NCI-H2081 treated with DMSO at 0.1 percent for 48 hours (cell line): ENCODE data around the gene PHLPP2.

ENCODE experiments used
- DNase-seq: peaks from one replicate; lab custom pipeline; 2025; lab: John Stamatoyannopoulos, UW

PHLPP2 gene

GRCh38 chr16:71670537-71670936 is 54.0 kb downstream of the PHLPP2 start:
- no peak for DNase-seq

- no peak for DNase-seq
Measured at GRCh38 chr16:71669926-71670536, 54.5 kb downstream of the PHLPP2 start.

GRCh38 chr16:71666928-71667707 is 57.4 kb downstream of the PHLPP2 start:
- DNase-seq, result no peak

GRCh38 chr16:71666264-71666663 is 58.2 kb downstream of the PHLPP2 start:
- DNase-seq, result no peak

GRCh38 chr16:71659471-71659870 is 65.0 kb downstream of the PHLPP2 start:
- no peak for DNase-seq

- no peak for DNase-seq
Measured at GRCh38 chr16:71658771-71659170, 65.7 kb downstream of the PHLPP2 start.

- DNase-seq, result no peak
Measured at GRCh38 chr16:71649704-71650103, 74.8 kb downstream of the PHLPP2 start.

GRCh38 chr16:71648921-71649320 is 75.6 kb downstream of the PHLPP2 start:
- no peak for DNase-seq

GRCh38 chr16:71648162-71648561 is 76.3 kb downstream of the PHLPP2 start:
- no peak for DNase-seq

- no peak for DNase-seq
Measured at GRCh38 chr16:71647391-71647790, 77.1 kb downstream of the PHLPP2 start.

GRCh38 chr16:71645450-71645849 is 79.1 kb downstream of the PHLPP2 start:
- DNase-seq, result no peak

- no peak for DNase-seq
Measured at GRCh38 chr16:71637398-71637797, 87.1 kb downstream of the PHLPP2 start.

GRCh38 chr16:71635632-71636031 is 88.9 kb downstream of the PHLPP2 start:
- DNase-seq, result no peak

- peak; percentile 27 for DNase-seq
Measured at GRCh38 chr16:71631776-71632175, 92.7 kb downstream of the PHLPP2 start.

GRCh38 chr16:71630808-71631207 is 93.7 kb downstream of the PHLPP2 start:
- no peak for DNase-seq

- DNase-seq, result no peak
Measured at GRCh38 chr16:71629278-71630016, 95.1 kb downstream of the PHLPP2 start.

- no peak for DNase-seq
Measured at GRCh38 chr16:71628810-71629209, 95.7 kb downstream of the PHLPP2 start.

GRCh38 chr16:71627731-71628181 is 96.7 kb downstream of the PHLPP2 start:
- DNase-seq, result no peak

GRCh38 chr16:71626858-71627213 is 97.7 kb downstream of the PHLPP2 start:
- DNase-seq, result no peak

- DNase-seq, result no peak
Measured at GRCh38 chr16:71626018-71626857, 98.3 kb downstream of the PHLPP2 start, which contains the start of gene MARVELD3. Gene MARVELD3 (plus strand): TSS chr16:71626184. CDS start chr16:71626230, 46 bp downstream.

- no peak for DNase-seq
Measured at GRCh38 chr16:71625113-71625850, 99.2 kb downstream of the PHLPP2 start.
